ENCODE data around the gene MYO15B.

MYO15B gene

GRCh38 chr17:75607086-75607485 is 19.5 kb downstream of the MYO15B start:
- no peak for DNase-seq

DNA sequence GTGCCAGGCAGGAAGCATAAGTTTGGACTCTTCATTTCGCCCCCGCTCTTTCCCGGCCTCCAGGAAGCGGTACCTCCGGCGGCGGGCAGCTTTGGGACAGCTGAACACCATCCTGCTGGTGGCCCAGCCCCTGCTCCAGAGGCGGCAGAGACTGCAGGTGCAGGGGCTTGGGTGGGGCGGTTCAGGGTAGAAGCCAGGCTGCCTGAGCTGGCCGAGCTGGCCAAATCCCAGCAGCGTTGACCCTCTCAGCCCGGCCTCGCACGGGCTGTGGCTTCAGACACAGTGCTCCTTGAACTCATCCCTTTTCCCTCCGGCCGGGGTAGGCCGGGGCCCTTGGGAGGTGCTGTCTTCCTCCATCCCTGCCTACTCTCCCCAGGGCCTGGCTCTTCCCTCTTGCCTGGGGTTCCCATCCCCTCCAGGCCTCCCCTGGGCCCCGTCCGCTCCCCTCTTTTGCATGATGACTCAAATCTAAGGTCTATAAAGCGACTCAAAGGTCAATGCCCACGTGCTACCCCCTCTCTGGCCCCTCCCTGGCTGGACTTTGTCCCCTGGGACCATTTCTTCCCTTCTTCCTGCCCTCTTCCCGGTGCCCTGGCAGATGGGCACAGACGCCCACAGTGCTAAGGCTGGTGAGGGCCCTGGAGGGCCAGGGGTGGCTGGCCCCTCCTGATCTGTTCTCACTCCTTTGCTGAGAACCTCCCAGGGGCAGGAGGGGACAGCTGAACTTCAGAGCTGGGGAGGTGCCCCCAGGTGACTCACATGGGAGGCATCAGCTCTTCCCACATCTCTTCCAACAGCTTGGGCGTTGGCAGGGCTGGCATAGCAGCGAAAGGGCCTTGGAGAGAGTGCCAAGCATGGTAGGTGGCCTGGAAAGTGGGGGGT is 22.7 kb downstream of the MYO15B start:
- no peak for DNase-seq

DNA sequence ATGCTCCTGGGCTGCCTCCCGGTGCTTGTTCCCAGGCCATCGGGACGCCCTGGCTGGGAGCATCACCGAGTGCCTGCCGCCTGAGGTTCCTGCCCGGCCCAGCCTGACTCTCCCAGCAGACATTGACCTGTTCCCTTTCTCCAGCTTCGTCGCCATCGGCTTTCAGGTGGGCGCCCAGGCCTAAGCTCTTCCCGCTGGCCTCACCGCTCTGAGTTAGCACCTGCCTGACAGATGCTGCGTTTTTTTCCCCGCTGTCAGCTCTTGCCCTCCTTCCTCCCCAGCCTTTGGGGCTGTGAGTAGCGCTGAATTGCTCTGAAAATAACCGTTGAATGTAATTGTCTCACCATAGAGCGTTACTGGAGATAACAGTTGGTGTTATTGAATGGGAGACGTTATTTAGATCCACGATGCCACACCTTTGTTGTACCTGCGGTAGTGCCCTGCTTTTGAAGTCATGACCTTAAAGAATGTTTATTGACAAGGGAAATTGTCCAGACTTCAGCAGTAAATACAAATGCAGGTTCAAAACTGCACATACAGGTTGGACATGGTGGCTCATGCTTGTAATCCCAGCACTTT is 24.3 kb downstream of the MYO15B start:
- no peak for DNase-seq

GRCh38 chr17:75612906-75613626 is 25.5 kb downstream of the MYO15B start:
- DNase-seq: no peak

DNA sequence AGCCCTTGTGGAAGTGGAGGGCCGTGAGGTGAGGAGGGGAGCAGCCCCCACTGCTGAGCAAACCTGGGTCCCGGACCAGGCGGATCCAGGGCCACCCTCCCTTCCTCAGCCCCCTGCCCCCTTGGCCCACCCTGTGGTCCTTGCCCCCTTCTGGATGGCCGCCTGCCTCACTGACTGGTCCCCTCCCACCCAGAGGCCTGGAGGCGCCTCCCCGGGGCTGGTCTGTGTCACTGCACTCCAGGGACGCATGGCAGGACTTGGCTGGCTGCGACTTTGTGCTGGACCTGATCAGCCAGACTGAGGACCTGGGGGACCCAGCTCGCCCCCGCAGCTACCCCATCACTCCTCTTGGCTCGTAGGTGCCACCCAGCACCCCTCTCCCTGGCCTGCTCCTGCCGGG is 26.4 kb downstream of the MYO15B start:
- DNase-seq: no peak

DNA sequence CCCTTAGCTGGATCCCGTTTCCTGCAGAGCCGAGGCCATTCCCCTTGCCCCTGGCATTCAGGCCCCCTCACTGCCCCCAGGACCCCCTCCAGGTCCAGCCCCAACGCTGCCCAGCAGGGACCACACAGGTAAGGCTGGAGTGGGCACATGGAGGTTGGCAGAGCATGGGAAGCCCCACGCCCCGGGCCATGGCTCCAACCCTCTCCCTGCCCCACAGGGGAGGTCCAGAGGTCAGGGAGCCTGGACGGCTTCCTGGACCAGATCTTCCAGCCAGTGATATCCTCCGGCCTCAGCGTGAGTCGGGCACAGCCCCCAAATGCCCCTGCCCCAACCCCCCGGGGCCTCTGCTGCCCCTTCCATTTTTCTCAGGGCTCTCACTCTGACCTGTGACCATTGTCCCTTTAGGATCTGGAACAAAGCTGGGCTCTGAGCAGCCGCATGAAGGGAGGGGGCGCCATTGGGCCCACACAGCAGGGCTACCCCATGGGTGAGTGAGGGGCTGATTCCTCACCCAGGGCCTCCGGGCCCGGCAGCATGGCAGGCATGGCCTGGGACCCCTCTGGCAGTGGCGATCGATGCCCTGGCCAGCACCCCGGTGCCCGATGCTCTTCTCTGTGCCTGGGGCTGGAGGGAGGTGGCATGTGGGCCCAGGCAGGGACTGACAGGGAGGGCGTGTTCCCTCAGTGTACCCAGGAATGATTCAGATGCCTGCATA is 27.1 kb downstream of the MYO15B start:
- DNase-seq: no peak

GRCh38 chr17:75615301-75615700 is 27.7 kb downstream of the MYO15B start:
- DNase-seq: no peak

DNA sequence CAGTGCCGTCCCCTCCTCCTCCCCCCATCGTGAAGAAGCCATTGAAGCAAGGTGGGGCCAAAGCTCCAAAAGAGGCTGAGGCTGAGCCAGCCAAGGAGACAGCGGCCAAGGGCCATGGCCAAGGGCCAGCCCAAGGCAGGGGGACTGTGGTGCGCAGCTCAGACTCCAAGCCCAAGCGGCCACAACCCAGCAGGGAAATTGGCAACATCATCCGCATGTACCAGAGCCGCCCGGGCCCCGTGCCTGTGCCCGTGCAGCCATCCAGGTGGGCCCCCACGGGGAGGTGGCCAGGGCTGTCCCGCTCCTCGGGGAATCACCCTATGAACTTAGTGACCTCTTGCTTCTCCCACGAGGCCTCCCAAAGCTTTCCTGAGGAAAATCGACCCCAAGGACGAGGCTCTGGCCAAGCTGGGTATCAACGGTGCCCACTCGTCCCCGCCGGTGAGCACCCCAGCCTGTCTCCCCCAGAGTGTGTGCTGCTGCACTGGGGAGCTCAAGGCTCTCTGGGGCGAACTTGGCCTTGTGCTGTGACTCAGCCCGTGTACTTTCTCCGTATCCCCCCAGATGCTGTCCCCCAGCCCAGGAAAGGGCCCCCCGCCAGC is 29.0 kb downstream of the MYO15B start:
- DNase-seq: no peak

- no peak for DNase-seq
Measured at GRCh38 chr17:75617218-75617617, 29.6 kb downstream of the MYO15B start.

- DNase-seq: no peak
Measured at GRCh38 chr17:75617675-75618074, 30.1 kb downstream of the MYO15B start.

DNA sequence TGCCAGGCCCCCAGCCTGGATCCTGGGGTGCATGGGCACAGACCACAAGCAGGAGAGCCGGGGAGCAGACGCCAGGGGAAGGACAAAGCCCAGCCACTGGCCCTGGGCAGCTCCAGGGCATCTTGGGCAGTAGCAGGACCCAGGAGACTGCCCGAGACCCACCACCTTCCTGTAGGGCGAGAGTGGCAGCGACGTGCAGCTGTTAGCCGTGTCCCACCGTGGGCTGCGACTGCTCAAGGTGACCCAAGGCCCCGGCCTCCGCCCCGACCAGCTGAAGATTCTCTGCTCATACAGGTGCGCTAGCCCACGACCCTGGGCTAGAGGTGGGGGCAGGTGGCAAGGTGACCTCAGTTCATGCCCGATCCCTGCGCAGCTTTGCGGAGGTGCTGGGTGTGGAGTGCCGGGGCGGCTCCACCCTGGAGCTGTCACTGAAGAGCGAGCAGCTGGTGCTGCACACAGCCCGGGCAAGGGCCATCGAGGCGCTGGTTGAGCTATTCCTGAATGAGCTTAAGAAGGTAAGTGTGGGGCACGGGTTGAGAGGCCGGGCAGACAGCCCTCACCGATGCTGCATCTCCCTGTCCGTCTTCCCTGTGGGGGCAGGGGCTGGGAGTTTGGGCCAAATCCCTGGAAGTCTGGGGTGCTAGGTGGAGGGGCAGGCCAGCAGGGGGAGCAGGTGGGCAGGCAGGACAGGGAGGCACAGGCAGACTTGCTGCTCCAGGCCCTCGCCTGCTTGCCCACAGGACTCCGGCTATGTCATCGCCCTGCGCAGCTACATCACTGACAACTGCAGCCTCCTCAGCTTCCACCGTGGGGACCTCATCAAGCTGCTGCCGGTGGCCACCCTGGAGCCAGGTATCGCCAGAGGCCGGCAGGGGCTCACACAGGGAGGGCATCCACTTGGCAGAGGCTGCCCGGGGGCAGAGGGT is 32.2 kb downstream of the MYO15B start:
- no peak for DNase-seq

DNA sequence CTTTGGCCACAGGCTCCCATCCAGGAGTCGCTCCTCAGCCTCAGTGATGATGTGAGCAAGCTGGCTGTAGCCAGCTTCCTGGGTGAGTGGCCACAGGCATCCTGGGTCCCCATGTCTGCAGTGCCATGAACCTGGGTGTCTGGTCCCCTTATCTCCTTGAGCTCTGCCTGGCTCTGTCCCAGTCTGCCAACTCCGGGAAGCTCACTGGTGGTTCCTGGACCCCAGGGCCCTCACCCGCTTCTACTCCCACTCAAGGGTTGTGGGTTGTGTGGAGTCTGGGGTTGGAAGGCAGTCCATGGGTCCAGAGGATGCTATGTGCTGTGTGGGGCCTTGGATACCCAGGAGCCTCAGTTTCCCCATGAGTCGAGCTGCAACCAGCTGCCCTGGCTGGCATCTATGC is 33.9 kb downstream of the MYO15B start:
- no peak for DNase-seq

DNA sequence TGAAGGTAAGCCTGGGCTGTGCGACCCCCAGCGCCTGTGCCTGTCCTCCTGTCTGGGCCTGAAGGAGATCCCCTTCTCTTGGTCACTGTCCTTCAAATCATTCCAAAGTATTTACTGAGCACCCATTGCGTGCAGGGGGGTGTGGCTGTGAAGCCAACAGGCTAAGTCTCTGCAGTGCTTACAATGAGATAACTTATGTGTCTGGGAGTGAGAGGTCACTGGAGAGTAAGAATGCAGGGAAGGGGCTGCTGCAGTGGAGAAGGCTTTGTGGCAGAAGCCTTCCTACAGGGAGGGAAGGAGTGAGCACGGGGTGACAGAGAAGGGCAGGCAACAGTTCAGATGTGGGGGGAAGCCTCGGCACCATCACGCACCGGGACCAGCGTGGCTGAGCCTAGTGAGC is 34.5 kb downstream of the MYO15B start:
- DNase-seq: no peak

GRCh38 chr17:75622771-75623273 is 35.2 kb downstream of the MYO15B start:
- no peak for DNase-seq

DNA sequence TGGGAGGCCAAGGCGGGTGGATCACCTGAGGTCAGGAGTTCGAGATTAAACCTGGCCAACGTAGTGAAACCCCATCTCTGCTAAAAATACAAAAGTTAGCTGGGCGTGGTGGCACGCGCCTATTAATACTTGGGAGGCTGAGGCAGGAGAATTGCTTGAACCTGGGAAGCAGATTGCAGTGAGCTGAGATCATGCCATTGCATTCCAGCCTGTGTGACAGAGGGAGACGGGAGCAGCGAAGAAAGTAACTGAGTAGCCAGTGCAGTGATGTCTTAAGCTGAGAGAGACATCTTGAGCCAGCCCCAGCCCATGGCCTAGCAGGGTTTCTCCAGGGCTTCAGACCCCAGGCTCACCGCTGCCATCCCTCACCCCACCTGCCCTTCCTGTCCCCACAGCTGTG is 35.8 kb downstream of the MYO15B start:
- DNase-seq: no peak

DNA sequence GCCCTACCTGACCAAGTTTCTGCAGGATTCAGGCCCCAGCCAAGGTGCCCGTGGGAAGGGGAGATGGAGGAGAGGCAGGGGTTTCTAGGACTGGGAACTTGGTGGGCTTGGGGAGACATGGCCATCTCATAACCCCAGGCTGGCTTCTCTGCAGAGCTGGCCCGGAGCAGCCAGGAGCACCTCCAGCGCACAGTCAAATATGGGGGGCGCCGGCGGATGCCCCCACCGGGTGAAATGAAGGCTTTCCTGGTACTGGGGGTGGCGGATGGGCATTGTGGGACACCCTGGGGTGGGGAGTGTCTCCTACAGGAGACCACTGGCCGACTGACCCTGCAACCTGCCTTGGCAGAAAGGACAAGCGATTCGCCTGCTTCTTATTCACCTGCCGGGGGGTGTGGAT is 36.4 kb downstream of the MYO15B start:
- no peak for DNase-seq

DNA sequence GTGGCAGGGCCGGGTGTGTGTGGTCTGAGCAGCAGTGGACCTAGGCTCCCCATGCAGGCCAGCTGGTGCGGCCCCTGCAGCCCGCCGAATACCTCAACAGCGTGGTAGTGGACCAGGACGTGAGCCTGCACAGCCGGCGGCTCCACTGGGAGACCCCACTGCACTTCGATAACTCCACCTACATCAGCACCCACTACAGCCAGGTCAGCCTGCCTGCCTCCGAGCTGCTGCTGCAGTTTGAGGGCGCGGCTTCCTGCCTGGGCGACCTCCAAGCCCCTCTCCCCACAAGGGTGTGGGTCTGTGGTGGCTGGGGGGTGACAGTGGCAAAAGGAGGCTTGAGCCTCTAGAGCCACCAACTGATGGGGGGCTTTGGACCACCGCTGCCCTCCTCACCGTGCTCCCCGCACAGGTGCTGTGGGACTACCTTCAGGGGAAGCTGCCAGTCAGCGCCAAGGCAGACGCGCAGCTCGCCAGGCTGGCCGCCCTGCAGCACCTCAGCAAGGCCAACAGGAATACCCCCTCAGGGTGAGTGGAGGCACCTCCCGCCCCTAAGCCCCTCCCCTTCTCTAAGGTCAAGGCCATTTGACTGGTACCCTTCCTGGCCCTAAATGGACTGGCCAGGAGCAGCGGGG is 37.2 kb downstream of the MYO15B start:
- no peak for DNase-seq

- DNase-seq: no peak
Measured at GRCh38 chr17:75625813-75626486, 38.4 kb downstream of the MYO15B start.

GRCh38 chr17:75626496-75627038 is 39.0 kb downstream of the MYO15B start:
- DNase-seq: no peak

DNA sequence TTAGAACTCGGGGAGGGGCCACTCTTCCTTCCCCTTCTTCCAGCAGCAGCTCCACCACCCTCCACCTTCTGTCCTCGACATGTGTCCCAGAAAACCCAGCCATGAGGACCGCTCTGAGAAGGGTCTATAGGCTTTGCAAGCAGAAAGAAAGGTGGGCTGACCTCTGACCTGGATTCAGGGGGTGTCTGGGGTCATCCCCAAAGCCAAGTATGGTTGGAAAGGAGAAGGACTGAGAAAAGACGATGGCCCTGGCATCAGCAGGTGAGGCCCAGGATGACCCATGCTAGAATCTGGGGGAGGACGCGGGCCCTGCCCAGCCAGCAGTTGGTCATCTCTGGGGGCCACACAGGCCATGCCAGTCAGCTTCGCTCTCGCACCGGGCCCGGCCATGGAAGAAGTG is 39.5 kb downstream of the MYO15B start:
- DNase-seq: no peak
